Measurements from ENCODE around the gene MRPL27.

MRPL27 gene

DNA sequence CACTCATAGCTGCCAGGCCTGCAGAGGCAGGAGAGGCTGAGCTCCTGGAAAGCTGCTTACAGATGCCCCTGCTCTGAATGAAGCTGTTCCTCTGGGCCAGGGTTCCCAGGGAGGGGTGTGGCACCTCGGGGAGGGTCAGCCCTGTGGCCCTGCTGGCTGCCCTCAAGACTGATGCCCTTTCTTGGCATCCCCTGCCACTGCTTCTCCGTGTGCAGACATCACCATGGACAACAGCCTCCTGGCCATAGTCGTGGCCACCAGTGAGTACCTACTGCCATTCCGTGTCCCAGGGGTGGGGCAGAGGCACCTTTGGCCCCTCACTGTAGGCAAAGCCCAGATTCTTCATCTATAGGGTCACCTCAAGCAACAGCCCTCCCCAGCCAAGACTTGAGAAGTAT, 8.9 kb downstream of the MRPL27 start:
- H3K9me3 ChIP-seq (ENCODE audit: control insufficient read depth, low read length): no peaks in the 10 kb centered on the region
- H3K36me3 ChIP-seq (ENCODE audit: control insufficient read depth, insufficient read depth, low read length): peaks cover 9% of the 10 kb centered on the region
- no peak overlapping the region for H3K4me3 ChIP-seq (ENCODE audit: low read length)
- H3K9ac ChIP-seq (ENCODE audit: low read length): no peak overlapping the region
- no peaks in the 10 kb centered on the region for H3K27me3 ChIP-seq (ENCODE audit: control insufficient read depth, insufficient read depth, low read length)
- peaks cover 11% of the 10 kb centered on the region for H3K4me1 ChIP-seq (ENCODE audit: control insufficient read depth, insufficient read depth, low read length)

DNA sequence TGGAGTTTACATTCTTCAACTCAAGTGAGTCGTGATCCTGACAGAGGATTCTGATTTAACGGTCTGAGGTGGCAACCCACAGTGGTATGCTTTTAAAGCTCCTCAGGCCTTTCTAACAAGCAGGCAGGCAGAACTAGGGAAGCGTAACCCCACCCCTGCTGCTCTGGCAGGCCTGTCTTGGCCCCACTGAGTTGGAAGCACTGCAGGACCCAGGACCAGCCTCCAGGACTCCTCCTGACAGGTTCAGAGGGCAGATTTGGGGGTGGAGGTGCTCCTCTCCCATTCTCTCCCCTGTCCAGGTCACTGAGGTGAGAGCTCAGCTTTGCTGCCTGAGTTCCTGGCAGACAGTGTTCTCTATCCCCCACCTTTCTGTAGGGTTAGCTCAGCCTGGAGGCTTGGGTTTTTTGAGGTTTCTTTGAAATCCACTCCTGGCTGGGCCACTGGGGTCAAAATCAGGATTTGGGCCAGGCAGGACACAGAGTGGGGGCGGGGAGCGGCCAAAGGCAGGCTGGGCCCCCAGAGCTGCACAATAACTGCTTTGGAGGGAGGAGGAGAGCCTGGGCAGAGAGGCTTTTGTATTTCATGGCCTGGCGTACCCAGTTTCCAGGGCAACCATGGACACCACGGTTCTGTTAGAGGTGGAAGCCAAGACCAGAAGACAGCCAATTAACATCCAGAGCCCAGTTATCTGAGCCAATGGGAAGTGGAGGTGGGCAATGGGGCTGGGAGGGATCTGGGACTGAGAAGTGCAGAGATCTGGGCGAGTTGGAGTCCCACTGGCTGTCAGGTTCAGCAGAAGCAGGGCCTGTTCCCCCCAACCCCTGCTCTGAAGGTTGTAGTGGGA, 9.5 kb downstream of the MRPL27 start:
- H3K9me3 ChIP-seq (ENCODE audit: control insufficient read depth, low read length): no peaks in the 10 kb centered on the region
- H3K36me3 ChIP-seq (ENCODE audit: control insufficient read depth, insufficient read depth, low read length): peaks cover 9% of the 10 kb centered on the region
- no peak overlapping the region for H3K9ac ChIP-seq (ENCODE audit: low read length)
- H3K27me3 ChIP-seq (ENCODE audit: control insufficient read depth, insufficient read depth, low read length): no peaks in the 10 kb centered on the region
- no peak overlapping the region for H3K4me3 ChIP-seq (ENCODE audit: low read length)
- H3K4me1 ChIP-seq (ENCODE audit: control insufficient read depth, insufficient read depth, low read length): peaks cover 11% of the 10 kb centered on the region

DNA sequence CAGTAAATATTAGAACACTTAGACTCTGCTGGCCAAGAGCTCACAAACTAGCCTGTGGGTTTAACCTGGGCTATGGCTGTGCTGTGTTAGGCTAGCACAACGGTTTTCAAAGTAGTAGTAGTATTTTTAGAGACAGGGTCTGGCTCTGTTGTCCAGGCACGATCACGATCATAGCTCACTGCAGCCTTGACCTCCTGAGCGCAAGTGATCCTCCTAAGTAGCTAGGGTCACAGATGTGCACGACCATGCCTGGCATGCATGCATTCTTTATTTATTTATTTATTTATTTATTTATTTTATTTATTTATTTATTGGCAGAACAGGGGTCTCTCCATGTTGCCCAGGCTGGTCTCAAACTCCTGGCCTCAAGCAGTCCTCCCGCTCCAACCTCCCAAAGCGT, 10.3 kb downstream of the MRPL27 start:
- Histone ChIP-seq H3K4me1 (ENCODE audit: control insufficient read depth, insufficient read depth, low read length) (peaks cover 11% of the 10 kb centered on the region), H3K36me3 (ENCODE audit: control insufficient read depth, insufficient read depth, low read length) (peaks cover 12% of the 10 kb centered on the region), H3K4me3 (ENCODE audit: low read length) (no peak overlapping the region), H3K9me3 (ENCODE audit: control insufficient read depth, low read length) (no peaks in the 10 kb centered on the region), H3K27me3 (ENCODE audit: control insufficient read depth, insufficient read depth, low read length) (no peaks in the 10 kb centered on the region), H3K9ac (ENCODE audit: low read length) (peak overlapping the region; percentile 5)

DNA sequence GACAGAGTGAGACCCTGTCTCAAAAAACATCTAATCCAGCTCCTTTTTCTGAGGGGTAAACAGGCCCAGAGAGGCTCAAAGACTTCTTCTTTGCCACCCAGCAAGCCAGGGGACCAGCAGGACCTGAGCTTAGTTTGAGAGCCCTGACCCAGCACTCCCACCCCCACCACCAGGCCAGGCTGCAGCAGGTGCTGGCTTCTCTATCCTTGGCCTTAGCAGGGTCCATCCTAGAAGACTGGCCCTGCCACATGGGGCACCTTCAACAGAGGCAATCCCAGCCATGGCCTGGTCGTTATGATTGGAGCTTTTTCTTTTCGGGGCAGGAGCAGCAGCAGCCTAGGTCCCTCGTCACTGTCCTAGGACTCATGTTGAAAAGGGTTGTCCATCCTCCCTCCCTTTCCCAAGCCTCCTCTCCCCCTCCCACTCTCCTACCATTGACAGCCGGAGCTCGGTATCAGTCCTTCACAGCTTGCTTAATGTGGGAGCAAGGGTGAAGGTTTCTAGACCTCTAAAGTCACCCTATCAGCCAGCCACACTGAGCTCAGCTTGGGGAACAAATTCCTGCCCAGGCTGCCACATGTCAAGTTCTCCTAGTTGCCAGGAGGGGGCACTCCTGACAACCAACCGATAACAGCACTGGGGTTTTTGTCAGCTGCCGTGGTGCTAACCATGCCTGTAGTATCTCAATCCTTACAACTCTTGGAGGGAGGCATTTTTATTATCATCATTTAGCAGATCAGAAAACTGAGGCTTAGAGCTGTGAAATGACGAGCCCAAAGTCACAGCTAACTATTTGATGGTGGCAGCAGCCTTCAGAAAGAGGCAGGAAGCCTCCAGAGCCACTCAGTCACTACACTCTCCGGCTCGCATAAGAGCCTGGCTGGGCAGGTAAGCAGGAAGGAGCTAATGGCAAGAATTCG, 11.2 kb downstream of the MRPL27 start:
- Histone ChIP-seq H3K27me3 (ENCODE audit: control insufficient read depth, insufficient read depth, low read length) (no peaks in the 10 kb centered on the region), H3K9ac (ENCODE audit: low read length) (peak overlapping the region; percentile 5), H3K36me3 (ENCODE audit: control insufficient read depth, insufficient read depth, low read length) (peaks cover 10% of the 10 kb centered on the region), H3K4me3 (ENCODE audit: low read length) (no peak overlapping the region), H3K4me1 (ENCODE audit: control insufficient read depth, insufficient read depth, low read length) (peaks cover 11% of the 10 kb centered on the region), H3K9me3 (ENCODE audit: control insufficient read depth, low read length) (no peaks in the 10 kb centered on the region)

DNA sequence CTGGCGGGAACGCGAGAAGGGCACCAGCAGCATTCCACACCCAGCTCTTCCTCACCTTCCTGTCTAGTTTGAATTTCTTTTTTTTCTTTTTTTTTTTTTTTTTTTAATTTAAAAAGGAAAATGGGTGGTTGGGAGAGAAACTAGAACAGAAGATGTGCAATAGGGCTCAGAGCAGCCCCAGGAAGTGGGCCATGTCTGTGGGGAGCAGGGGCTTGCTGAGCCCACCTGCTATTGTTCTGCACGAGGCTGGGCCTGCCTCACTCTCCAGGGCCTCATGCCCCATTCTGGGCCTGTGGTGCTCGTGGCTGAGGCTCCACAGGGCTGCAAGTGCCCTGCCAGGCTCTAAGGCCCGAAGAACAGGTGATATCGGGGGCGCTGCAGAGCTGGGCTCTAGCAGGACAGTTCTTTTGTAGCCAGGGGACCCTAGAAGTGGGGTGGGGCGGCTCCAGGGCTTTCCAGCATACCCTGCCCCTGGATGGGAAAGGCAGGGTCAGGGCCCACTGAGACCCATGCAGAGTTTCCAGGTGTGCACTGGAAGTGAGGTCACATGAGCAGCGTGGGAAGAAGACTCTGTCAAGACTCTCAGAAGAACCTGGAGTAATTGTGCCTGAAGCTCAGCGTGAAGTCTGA, 12.4 kb downstream of the MRPL27 start:
- no peaks in the 10 kb centered on the region for H3K27me3 ChIP-seq (ENCODE audit: control insufficient read depth, insufficient read depth, low read length)
- H3K4me3 ChIP-seq (ENCODE audit: low read length): no peak overlapping the region
- H3K4me1 ChIP-seq (ENCODE audit: control insufficient read depth, insufficient read depth, low read length): peaks cover 11% of the 10 kb centered on the region
- no peak overlapping the region for H3K9ac ChIP-seq (ENCODE audit: low read length)
- peaks cover 19% of the 10 kb centered on the region for H3K36me3 ChIP-seq (ENCODE audit: control insufficient read depth, insufficient read depth, low read length)
- H3K9me3 ChIP-seq (ENCODE audit: control insufficient read depth, low read length): no peaks in the 10 kb centered on the region

DNA sequence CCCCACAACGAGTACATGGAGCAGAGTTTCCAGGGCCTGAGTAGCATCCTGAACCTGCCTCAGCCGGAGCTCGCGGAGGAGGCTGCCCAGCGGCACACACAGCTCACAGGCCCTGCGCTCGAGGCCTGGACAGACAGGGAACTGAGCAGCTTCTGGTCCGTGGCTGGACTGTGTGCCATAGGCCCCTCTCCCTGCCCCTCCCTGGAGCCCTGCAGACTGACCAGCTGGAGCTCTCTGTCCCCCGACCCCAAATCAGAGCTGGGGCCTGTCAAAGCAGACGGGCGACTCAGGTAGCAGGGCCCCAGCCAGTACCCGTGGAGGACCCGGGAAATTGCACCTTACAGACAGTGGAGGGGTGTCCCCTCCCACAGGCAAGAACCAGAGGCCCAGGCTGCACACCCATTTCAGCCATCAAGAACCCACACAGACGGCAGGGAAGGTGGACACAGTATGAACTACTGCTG, 13.0 kb downstream of the MRPL27 start:
- Histone ChIP-seq H3K9me3 (ENCODE audit: control insufficient read depth, low read length) (no peaks in the 10 kb centered on the region), H3K4me3 (ENCODE audit: low read length) (no peak overlapping the region), H3K4me1 (ENCODE audit: control insufficient read depth, insufficient read depth, low read length) (peaks cover 11% of the 10 kb centered on the region), H3K27me3 (ENCODE audit: control insufficient read depth, insufficient read depth, low read length) (no peaks in the 10 kb centered on the region), H3K9ac (ENCODE audit: low read length) (no peak overlapping the region), H3K36me3 (ENCODE audit: control insufficient read depth, insufficient read depth, low read length) (peaks cover 20% of the 10 kb centered on the region)

DNA sequence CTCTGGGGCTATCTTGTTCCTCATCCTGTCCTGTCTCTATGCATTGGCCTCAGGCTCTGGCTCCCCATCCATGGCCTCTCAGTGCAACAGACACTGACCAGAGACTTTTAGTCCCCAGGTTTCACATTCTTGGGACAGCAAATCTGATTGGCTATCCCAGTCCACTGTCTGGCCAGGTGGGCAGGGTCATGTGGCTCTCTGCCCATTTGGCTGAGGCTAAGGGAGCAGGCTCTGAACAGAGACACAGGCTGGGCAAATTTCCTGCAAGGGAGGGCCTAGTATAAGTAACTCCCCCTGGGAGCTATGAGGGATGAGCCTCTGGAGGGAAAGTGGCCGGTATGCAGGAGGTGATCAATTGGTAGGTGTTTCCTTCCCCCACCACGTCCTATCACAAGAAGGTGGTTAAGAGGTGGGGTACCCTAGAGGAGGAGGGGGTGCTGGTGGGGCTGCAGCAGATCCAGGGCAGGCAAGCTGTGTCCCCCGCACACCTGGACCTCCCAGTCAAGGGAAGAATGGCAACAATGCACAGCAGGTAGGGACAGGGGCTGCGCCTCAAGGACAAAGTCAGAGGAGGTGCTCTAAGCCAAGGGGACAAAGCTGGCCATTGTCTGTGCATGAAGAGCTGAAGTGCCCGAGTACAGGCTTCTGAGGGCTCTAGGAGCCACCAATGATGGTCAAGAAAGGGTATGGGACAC, 13.8 kb downstream of the MRPL27 start:
- Histone ChIP-seq H3K36me3 (ENCODE audit: control insufficient read depth, insufficient read depth, low read length) (peaks cover 20% of the 10 kb centered on the region), H3K4me1 (ENCODE audit: control insufficient read depth, insufficient read depth, low read length) (peaks cover 11% of the 10 kb centered on the region), H3K9me3 (ENCODE audit: control insufficient read depth, low read length) (no peaks in the 10 kb centered on the region), H3K9ac (ENCODE audit: low read length) (no peak overlapping the region), H3K4me3 (ENCODE audit: low read length) (no peak overlapping the region), H3K27me3 (ENCODE audit: control insufficient read depth, insufficient read depth, low read length) (no peaks in the 10 kb centered on the region)

DNA sequence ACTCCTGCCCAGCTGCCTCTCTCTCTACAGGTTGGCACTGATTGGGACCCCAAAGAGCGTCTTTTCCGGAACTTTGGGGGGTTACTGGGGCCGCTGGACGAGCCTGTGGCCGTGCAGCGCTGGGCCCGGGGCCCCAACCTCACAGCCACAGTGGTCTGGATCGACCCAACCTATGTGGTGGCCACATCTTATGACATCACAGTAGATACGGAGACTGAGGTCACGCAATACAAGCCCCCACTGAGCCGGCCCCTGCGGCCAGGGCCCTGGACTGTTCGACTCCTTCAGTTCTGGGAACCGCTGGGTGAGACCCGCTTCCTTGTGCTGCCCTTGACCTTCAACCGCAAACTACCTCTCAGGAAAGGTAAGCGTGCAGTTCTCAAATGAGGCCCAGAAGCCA, 14.8 kb downstream of the MRPL27 start:
- Histone ChIP-seq H3K9me3 (ENCODE audit: control insufficient read depth, low read length) (no peaks in the 10 kb centered on the region), H3K4me3 (ENCODE audit: low read length) (no peak overlapping the region), H3K9ac (ENCODE audit: low read length) (no peak overlapping the region), H3K4me1 (ENCODE audit: control insufficient read depth, insufficient read depth, low read length) (peaks cover 7% of the 10 kb centered on the region), H3K36me3 (ENCODE audit: control insufficient read depth, insufficient read depth, low read length) (peaks cover 20% of the 10 kb centered on the region), H3K27me3 (ENCODE audit: control insufficient read depth, insufficient read depth, low read length) (no peaks in the 10 kb centered on the region)

DNA sequence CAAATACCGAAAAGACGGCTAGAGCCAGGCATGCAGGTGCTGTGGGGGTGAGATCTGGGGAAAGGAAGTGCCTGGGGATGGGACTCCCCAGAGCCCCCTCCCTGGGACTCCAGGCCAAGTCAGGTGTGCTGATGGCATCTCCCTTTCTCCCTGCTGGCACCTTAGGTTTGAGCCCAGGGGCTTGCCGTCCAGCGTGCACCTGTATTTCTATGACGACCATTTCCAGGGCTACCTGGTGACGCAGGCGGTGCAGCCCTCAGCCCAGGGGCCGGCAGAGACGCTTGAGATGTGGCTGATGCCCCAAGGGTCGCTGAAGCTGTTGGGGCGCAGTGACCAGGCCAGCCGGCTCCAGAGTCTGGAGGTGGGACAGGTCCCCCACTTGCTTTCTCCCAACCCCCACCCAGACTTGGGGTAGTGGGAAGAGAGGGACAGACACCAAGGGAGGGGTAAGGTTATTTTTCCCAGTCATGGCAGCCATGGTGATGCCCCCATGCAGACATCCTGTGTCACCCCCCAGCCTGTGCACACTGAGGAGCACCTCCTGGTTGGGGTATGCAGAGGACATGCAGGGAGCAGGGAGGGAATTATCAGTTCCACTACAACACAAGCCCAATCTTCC, 16.0 kb downstream of the MRPL27 start:
- Histone ChIP-seq H3K4me3 (ENCODE audit: low read length) (no peak overlapping the region), H3K9me3 (ENCODE audit: control insufficient read depth, low read length) (no peaks in the 10 kb centered on the region), H3K27me3 (ENCODE audit: control insufficient read depth, insufficient read depth, low read length) (no peaks in the 10 kb centered on the region), H3K9ac (ENCODE audit: low read length) (no peak overlapping the region), H3K36me3 (ENCODE audit: control insufficient read depth, insufficient read depth, low read length) (peaks cover 20% of the 10 kb centered on the region), H3K4me1 (ENCODE audit: control insufficient read depth, insufficient read depth, low read length) (peaks cover under 1% of the 10 kb centered on the region)

DNA sequence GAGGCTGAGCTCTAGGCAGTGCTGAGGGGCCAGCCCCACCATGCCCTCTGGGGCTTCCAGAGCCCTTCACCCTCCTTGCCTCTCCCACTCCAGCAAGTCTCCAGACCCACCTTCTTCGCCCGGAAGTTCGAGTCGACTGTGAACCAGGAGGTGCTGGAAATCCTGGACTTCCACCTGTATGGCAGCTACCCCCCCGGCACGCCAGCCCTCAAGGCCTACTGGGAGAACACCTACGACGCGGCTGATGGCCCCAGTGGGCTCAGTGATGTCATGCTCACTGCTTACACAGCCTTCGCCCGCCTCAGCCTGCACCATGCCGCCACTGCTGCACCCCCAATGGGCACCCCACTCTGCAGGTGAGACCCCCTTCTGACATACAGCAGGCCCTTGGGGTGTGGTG, 16.6 kb downstream of the MRPL27 start:
- Histone ChIP-seq H3K36me3 (ENCODE audit: control insufficient read depth, insufficient read depth, low read length) (peaks cover 20% of the 10 kb centered on the region), H3K9me3 (ENCODE audit: control insufficient read depth, low read length) (no peaks in the 10 kb centered on the region), H3K4me3 (ENCODE audit: low read length) (no peak overlapping the region), H3K9ac (ENCODE audit: low read length) (no peak overlapping the region), H3K27me3 (ENCODE audit: control insufficient read depth, insufficient read depth, low read length) (no peaks in the 10 kb centered on the region), H3K4me1 (ENCODE audit: control insufficient read depth, insufficient read depth, low read length) (no peaks in the 10 kb centered on the region)

DNA sequence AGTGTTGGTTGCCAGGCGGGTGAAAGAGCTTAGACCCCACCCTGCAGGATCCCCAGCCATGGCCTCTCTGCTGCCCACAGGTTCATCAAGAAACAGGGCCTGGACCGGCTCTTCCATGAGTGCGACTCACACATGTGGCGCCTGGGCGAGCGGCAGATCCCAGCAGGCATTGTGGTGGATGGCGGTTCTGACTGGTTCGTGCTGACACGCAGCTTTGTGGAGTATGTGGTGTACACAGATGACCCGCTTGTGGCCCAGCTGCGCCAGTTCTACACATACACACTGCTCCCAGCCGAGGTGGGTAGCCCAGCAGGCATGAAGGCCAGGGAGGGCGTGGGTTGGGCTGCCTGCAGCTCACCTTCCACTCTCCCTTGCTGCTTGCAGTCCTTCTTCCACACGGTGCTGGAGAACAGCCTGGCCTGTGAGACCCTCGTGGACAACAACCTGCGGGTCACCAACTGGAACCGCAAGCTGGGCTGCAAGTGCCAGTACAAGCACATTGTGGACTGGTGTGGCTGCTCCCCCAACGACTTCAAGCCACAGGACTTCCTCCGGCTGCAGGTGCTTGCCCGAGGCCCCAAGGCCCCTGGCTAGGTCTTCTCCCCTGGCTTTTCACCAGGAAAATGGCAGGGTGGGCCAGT, 17.2 kb downstream of the MRPL27 start:
- Histone ChIP-seq H3K27me3 (ENCODE audit: control insufficient read depth, insufficient read depth, low read length) (no peaks in the 10 kb centered on the region), H3K9ac (ENCODE audit: low read length) (no peak overlapping the region), H3K4me1 (ENCODE audit: control insufficient read depth, insufficient read depth, low read length) (no peaks in the 10 kb centered on the region), H3K9me3 (ENCODE audit: control insufficient read depth, low read length) (no peaks in the 10 kb centered on the region), H3K36me3 (ENCODE audit: control insufficient read depth, insufficient read depth, low read length) (peaks cover 20% of the 10 kb centered on the region), H3K4me3 (ENCODE audit: low read length) (no peak overlapping the region)

All from mucosa of stomach (tissue), 1 donor.